Mesenchymal stem cell (in vitro differentiated cells and primary cell): ENCODE results near the gene PPL.

Experiments used
- DNase-seq: peaks from one replicate; pipeline ENCODE4 v3.0.0-alpha.2; 2013
- H2AFZ ChIP-seq: one replicate; pipeline ENCODE4 v1.6.1; 2013; ENCODE audit warnings: low read depth, mild to moderate bottlenecking, control low read depth, inconsistent platforms, low read length, moderate library complexity
- H2AK5ac ChIP-seq: 2 replicates; pipeline ENCODE4 v1.6.1; 2013; ENCODE audit warnings: low read length, moderate library complexity, mild to moderate bottlenecking, inconsistent platforms; ENCODE audit not compliant: severe bottlenecking
- H2BK120ac ChIP-seq: one replicate; pipeline ENCODE4 v1.6.1; 2013; ENCODE audit warnings: low read depth, mild to moderate bottlenecking, inconsistent platforms, low read length, moderate library complexity
- H2BK12ac ChIP-seq, 2 experiments: one replicate each; pipeline ENCODE4 v1.6.1; 2013; ENCODE audit warnings: inconsistent platforms in 2 of 2, low read length in 2 of 2, mild to moderate bottlenecking in 2 of 2, moderate library complexity in 2 of 2, control low read depth in 1 of 2
- H2BK15ac ChIP-seq: one replicate; pipeline ENCODE4 v1.6.1; 2013; ENCODE audit warnings: mild to moderate bottlenecking, low read depth, inconsistent platforms; ENCODE audit not compliant: poor library complexity, severe bottlenecking
- H2BK5ac ChIP-seq: 2 replicates; pipeline ENCODE4 v1.6.1; 2013; ENCODE audit warnings: low read depth, mild to moderate bottlenecking, low read length, control low read depth, inconsistent platforms; ENCODE audit not compliant: poor library complexity, severe bottlenecking
- H3K14ac ChIP-seq, 2 experiments: one replicate each; pipeline ENCODE4 v1.6.1; 2013; ENCODE audit warnings: inconsistent platforms in 2 of 2, low read length in 2 of 2, control low read depth in 1 of 2, mild to moderate bottlenecking in 1 of 2, moderate library complexity in 1 of 2
- H3K18ac ChIP-seq, 2 experiments: one replicate each; pipeline ENCODE4 v1.6.1; 2013; ENCODE audit warnings: inconsistent platforms in 2 of 2, low read length in 2 of 2, control low read depth in 1 of 2, low read depth in 1 of 2, mild to moderate bottlenecking in 1 of 2
- H3K23ac ChIP-seq, 2 experiments: one replicate each; pipeline ENCODE4 v1.6.1; 2013; ENCODE audit warnings: inconsistent platforms in 2 of 2, low read length in 2 of 2, mild to moderate bottlenecking in 2 of 2, moderate library complexity in 2 of 2, control low read depth in 1 of 2
- H3K27ac ChIP-seq: 2 replicates; pipeline ENCODE4 v1.5.1; 2013; ENCODE audit warnings: mild to moderate bottlenecking, moderate library complexity, low read length, control low read depth, inconsistent platforms; ENCODE audit not compliant: poor library complexity, severe bottlenecking
- H3K27me3 ChIP-seq, 2 experiments: 2 replicates each; pipeline versions ENCODE4 v1.6.1 to v1.7.0; 2013; ENCODE audit warnings: low read length in 2 of 2, mild to moderate bottlenecking in 2 of 2, moderate library complexity in 2 of 2, control low read depth in 1 of 2, inconsistent platforms in 1 of 2; ENCODE audit not compliant: control insufficient read depth in 1 of 2, insufficient read depth in 1 of 2
- H3K36me3 ChIP-seq, 2 experiments: 2 replicates each; pipeline versions ENCODE4 v1.6.1 to v1.7.0; 2013; ENCODE audit warnings: low read length in 2 of 2, control low read depth in 1 of 2, inconsistent platforms in 1 of 2, low read depth in 1 of 2, mild to moderate bottlenecking in 1 of 2; ENCODE audit not compliant: insufficient read depth in 2 of 2, control insufficient read depth in 1 of 2
- H3K4ac ChIP-seq, 2 experiments: one replicate each; pipeline ENCODE4 v1.6.1; 2013; ENCODE audit warnings: inconsistent platforms in 2 of 2, low read length in 2 of 2, mild to moderate bottlenecking in 2 of 2, moderate library complexity in 2 of 2, control low read depth in 1 of 2, low read depth in 1 of 2
- H3K4me1 ChIP-seq: 2 replicates; pipeline ENCODE4 v1.6.1; 2013; ENCODE audit warnings: low read depth, low read length, control low read depth; ENCODE audit not compliant: control insufficient read depth, insufficient read depth
- H3K4me2 ChIP-seq: 2 replicates; pipeline ENCODE4 v1.6.1; 2013; ENCODE audit warnings: low read length, mild to moderate bottlenecking, inconsistent platforms; ENCODE audit not compliant: poor library complexity, severe bottlenecking
- H3K4me3 ChIP-seq, 2 experiments: 2 replicates each; pipeline versions ENCODE4 v1.5.1 to v1.7.0; 2013; ENCODE audit warnings: low read length in 2 of 2, mild to moderate bottlenecking in 2 of 2, control low read depth in 1 of 2, low read depth in 1 of 2; ENCODE audit not compliant: insufficient read depth in 1 of 2
- H3K79me1 ChIP-seq: replicated peaks from 2 replicates; pipeline ENCODE4 v1.6.1; 2013; ENCODE audit warnings: mild to moderate bottlenecking, control low read depth, low read length, inconsistent platforms; ENCODE audit not compliant: poor library complexity, severe bottlenecking
- H3K9ac ChIP-seq: 2 replicates; pipeline ENCODE4 v1.7.0; 2013; ENCODE audit warnings: mild to moderate bottlenecking, low read length, moderate library complexity
- H3K9me3 ChIP-seq: 2 replicates; pipeline ENCODE4 v1.7.0; 2013; ENCODE audit warnings: mild to moderate bottlenecking, low read length; ENCODE audit not compliant: control insufficient read depth
- H4K8ac ChIP-seq: one replicate; pipeline ENCODE4 v1.6.1; 2013; ENCODE audit warnings: inconsistent platforms, mild to moderate bottlenecking, low read length, moderate library complexity
- H4K91ac ChIP-seq: one replicate; pipeline ENCODE4 v1.6.1; 2013; ENCODE audit warnings: mild to moderate bottlenecking, low read length, inconsistent platforms
- WGBS: methylation state at CpG from one replicate; pipeline ENCODE4 v1.1.7; 2013; ENCODE audit warnings: mixed read lengths; 5-methylcytosine and 5-hydroxymethylcytosine counted together

The PPL gene

GRCh38 chr16:4900750-4901149 lies 36.2 kb downstream of the PPL start:
- Histone ChIP-seq H2AFZ (no peak overlapping the region), H3K4me2 (no peak overlapping the region), H3K79me1 (no peaks in the 10 kb centered on the region), H2BK12ac (no peak overlapping the region), H4K91ac (no peak overlapping the region), H2BK15ac (no peak overlapping the region), H2BK120ac (no peak overlapping the region), H3K27ac (no peak overlapping the region), H2BK5ac (no peak overlapping the region), H3K27me3 (no peaks in the 10 kb centered on the region), H3K14ac (no peak overlapping the region), H3K36me3 (peaks cover 42 to 95% of the 10 kb centered on the region in 2 experiments), H3K4me3 (no peak overlapping the region), H3K9ac (no peak overlapping the region), H3K4ac (no peak overlapping the region), H2AK5ac (no peak overlapping the region), H3K4me1 (peaks cover 6% of the 10 kb centered on the region), H3K23ac (no peak overlapping the region), H4K8ac (no peak overlapping the region), H3K18ac (no peak overlapping the region), H3K9me3 (peaks cover 5% of the 10 kb centered on the region)
- DNase-seq: no peak
- WGBS: 90% methylated on average over 8 of the region's 11 CpGs

- DNase-seq: no peak
- no peak overlapping the region for H3K4ac ChIP-seq
- H2BK15ac ChIP-seq: no peak overlapping the region
- H3K23ac ChIP-seq: no peak overlapping the region
- H3K36me3 ChIP-seq: peaks cover 49 to 95% of the 10 kb centered on the region in 2 experiments
- no peak overlapping the region for H2AFZ ChIP-seq
- H4K91ac ChIP-seq: no peak overlapping the region
- H3K27me3 ChIP-seq: no peaks in the 10 kb centered on the region
- no peak overlapping the region for H3K4me3 ChIP-seq
- H3K14ac ChIP-seq: no peak overlapping the region
- H3K79me1 ChIP-seq: no peaks in the 10 kb centered on the region
- H3K9ac ChIP-seq: no peak overlapping the region
- no peak overlapping the region for H4K8ac ChIP-seq
- no peak overlapping the region for H3K18ac ChIP-seq
- H3K27ac ChIP-seq: no peak overlapping the region
- H2BK12ac ChIP-seq: no peak overlapping the region
- no peak overlapping the region for H2BK120ac ChIP-seq
- H2AK5ac ChIP-seq: no peak overlapping the region
- 92% methylated on average over 5 of the region's 8 CpGs for WGBS
- peaks cover 6% of the 10 kb centered on the region for H3K4me1 ChIP-seq
- H3K4me2 ChIP-seq: no peak overlapping the region
- no peak overlapping the region for H2BK5ac ChIP-seq
- H3K9me3 ChIP-seq: peaks cover 5% of the 10 kb centered on the region
Measured at GRCh38 chr16:4900036-4900435, 36.9 kb downstream of the PPL start.

- 79% methylated on average over 6 of the region's 6 CpGs for WGBS
- Histone ChIP-seq H3K4me3 (peak overlapping the region in 1 of 2 experiments; percentile 3), H2BK12ac (no peak overlapping the region), H3K4me2 (no peak overlapping the region), H3K4me1 (peaks cover 6% of the 10 kb centered on the region), H3K79me1 (no peaks in the 10 kb centered on the region), H2BK120ac (no peak overlapping the region), H4K91ac (no peak overlapping the region), H2AFZ (no peak overlapping the region), H3K23ac (no peak overlapping the region), H3K14ac (no peak overlapping the region), H3K9ac (no peak overlapping the region), H3K9me3 (peaks cover 5% of the 10 kb centered on the region), H2AK5ac (no peak overlapping the region), H3K4ac (no peak overlapping the region), H3K27me3 (no peaks in the 10 kb centered on the region), H3K18ac (no peak overlapping the region), H4K8ac (no peak overlapping the region), H2BK5ac (no peak overlapping the region), H3K36me3 (peaks cover 55 to 95% of the 10 kb centered on the region in 2 experiments), H2BK15ac (no peak overlapping the region), H3K27ac (no peak overlapping the region)
- no peak for DNase-seq
Measured at GRCh38 chr16:4899474-4899846, 37.5 kb downstream of the PPL start.

GRCh38 chr16:4898811-4899473 lies 38.0 kb downstream of the PPL start:
- DNase-seq: no peak
- H2AK5ac ChIP-seq: no peak overlapping the region
- no peak overlapping the region for H2BK12ac ChIP-seq
- H3K9ac ChIP-seq: no peak overlapping the region
- H2BK15ac ChIP-seq: no peak overlapping the region
- no peak overlapping the region for H3K27ac ChIP-seq
- H2BK120ac ChIP-seq: no peak overlapping the region
- H3K4me1 ChIP-seq: peaks cover 6% of the 10 kb centered on the region
- H3K9me3 ChIP-seq: peaks cover 5% of the 10 kb centered on the region
- H2BK5ac ChIP-seq: no peak overlapping the region
- H3K79me1 ChIP-seq: no peaks in the 10 kb centered on the region
- no peak overlapping the region for H3K23ac ChIP-seq
- no peak overlapping the region for H4K8ac ChIP-seq
- no peak overlapping the region for H4K91ac ChIP-seq
- H3K4me3 ChIP-seq: peak overlapping the region in 1 of 2 experiments; percentile 3
- no peaks in the 10 kb centered on the region for H3K27me3 ChIP-seq
- no peak overlapping the region for H3K4me2 ChIP-seq
- no peak overlapping the region for H3K18ac ChIP-seq
- H3K4ac ChIP-seq: peak overlapping the region in 1 of 2 experiments; percentile 16
- peaks cover 60 to 95% of the 10 kb centered on the region in 2 experiments for H3K36me3 ChIP-seq
- WGBS: 91% methylated on average over 27 of the region's 28 CpGs
- no peak overlapping the region for H2AFZ ChIP-seq
- peak overlapping the region in 1 of 2 experiments; percentile 79 for H3K14ac ChIP-seq
